Choroid plexus epithelial cell (primary cell): ENCODE data around the gene TMEM200B.

Source experiments
- DNase-seq: peaks from one replicate; pipeline ENCODE4 v3.0.0-alpha.2; 2010; ENCODE audit warnings: low read depth
- H3K4me3 ChIP-seq: 2 replicates; pipeline ENCODE4 v1.5.1; 2011; ENCODE audit warnings: low read depth, mild to moderate bottlenecking, control low read depth, low read length, moderate library complexity
- CTCF ChIP-seq: conservative IDR thresholded peaks from 2 replicates; pipeline ENCODE4 v1.5.1; 2011; ENCODE audit warnings: low read depth, mild to moderate bottlenecking, control low read depth, inconsistent platforms, low read length, moderate library complexity

TMEM200B gene

GRCh38 chr1:29123887-29124365 is at the start of gene TMEM200B:
TSS of gene TMEM200B (minus strand) at chr1:29123903. CDS start at chr1:29121828, 2,075 bp downstream.
- no peak for DNase-seq
- H3K4me3 ChIP-seq, result peak within 1 kb of the TSS; percentile 69
- no peak for TF ChIP-seq CTCF

GRCh38 chr1:29172415-29172939 is 48.8 kb upstream of the TMEM200B start:
- DNase-seq, result no peak
- TF ChIP-seq CTCF, result no peak
- no peak overlapping the region for H3K4me3 ChIP-seq

DNA sequence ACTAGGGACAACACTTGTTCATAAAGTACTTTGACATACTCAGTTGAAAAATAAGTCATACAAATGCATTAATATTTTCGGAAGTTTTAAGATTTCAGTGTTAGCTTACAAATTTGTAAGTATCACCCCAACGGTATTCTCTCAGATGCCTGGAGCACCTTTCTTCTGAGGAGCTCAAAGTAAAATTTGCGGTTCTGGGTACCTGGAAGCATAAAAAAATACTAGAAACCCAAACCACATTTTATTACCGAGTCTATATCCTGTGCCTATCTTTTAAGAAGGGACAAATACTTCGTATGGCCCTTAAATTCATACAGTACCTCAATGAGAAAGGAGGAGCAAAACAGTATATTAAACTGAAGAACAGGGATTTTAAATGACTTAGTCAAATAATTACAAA is 47.8 kb upstream of the TMEM200B start:
- no peak for TF ChIP-seq CTCF
- H3K4me3 ChIP-seq, result no peak overlapping the region
- no peak for DNase-seq

GRCh38 chr1:29171089-29171488 is 47.4 kb upstream of the TMEM200B start:
- no peak overlapping the region for H3K4me3 ChIP-seq
- TF ChIP-seq CTCF, result no peak
- peak; percentile 55 for DNase-seq

DNA sequence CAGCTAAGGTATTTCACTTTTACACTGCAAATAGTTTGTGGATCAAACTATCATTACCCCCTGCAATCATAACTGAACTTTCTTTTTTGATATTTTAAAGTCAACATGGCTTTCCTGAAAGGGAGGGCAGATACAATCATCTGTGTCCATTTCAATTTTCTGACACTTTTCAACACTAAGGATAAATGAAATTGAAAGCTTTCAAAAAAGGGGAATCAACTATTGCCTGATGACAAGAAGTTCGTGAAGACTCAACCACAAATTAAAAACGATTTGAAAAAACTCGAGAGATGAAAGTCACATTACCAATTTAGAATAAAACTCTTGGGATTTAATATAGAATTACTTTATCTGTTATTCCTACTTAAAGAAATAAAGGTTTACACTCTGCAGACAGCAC is 46.3 kb upstream of the TMEM200B start:
- no peak overlapping the region for H3K4me3 ChIP-seq
- no peak for TF ChIP-seq CTCF
- no peak for DNase-seq

DNA sequence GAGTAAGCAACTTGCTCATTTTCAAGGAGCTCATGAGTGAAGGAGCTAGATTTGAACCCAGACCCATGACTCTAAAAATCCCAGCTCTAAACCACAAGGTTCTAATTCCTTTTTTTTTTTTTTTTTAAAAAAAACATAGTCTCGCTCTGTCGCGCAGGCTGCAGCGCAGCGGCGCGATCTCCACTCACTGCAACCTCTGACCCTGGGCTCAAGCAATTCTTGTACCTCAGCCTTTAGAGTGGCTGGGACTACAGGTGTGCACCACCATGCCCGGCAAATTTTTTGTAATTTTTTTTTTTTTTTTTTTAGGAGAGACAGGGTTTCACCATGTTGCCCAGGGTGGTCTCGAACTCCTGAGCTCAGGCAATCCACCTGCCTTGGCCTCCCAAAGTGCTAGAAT is 44.2 kb upstream of the TMEM200B start:
- H3K4me3 ChIP-seq, result no peak overlapping the region
- no peak for TF ChIP-seq CTCF
- no peak for DNase-seq

- H3K4me3 ChIP-seq, result no peak overlapping the region
- DNase-seq, result no peak
- TF ChIP-seq CTCF, result no peak
Observed at GRCh38 chr1:29166291-29166878, 42.7 kb upstream of the TMEM200B start.
